Measurements from ENCODE around the gene DCTN1. TPM values are rescaled to one million over a fixed set of nuclear protein-coding genes. Genes with fewer than 3 reads are reported as not detected.
A peak's percentile ranks its signal among the peaks of the same experiment; 100 is the strongest.

Gene DCTN1
- total RNA-seq, 1 experiment from 2014 or later, result 172 TPM

GRCh38 chr2:74368499-74368898, 11.6 kb downstream of the DCTN1 start:
- Histone ChIP-seq H3K4me3 (ENCODE audit: low read depth, low read length, poor library complexity, severe bottlenecking) (no peak overlapping the region), H3K4me1 (ENCODE audit: insufficient read depth, low read length, poor library complexity, severe bottlenecking) (peaks cover 6% of the 10 kb centered on the region), H3K27me3 (replicated peaks; ENCODE audit: insufficient read depth, low read depth, low read length, poor library complexity) (no peaks in the 10 kb centered on the region), H3K36me3 (ENCODE audit: insufficient read depth, low read length, poor library complexity, severe bottlenecking) (peaks cover 64% of the 10 kb centered on the region), H3K27ac (ENCODE audit: low read depth, low read length, poor library complexity, severe bottlenecking) (no peak overlapping the region), H3K9me3 (ENCODE audit: low read depth, low read length, poor library complexity, severe bottlenecking) (no peaks in the 10 kb centered on the region)
- TF ChIP-seq EZH2 (IDR thresholded peaks at IDR 0.05; ENCODE audit: borderline replicate concordance, low read depth, low read length, poor library complexity, severe bottlenecking), result no peak
- TF ChIP-seq CTCF (conservative IDR thresholded peaks at IDR 0.05; ENCODE audit: low read depth, low read length), result no peak
- BruUV-seq (replicated peaks), result no TSS peak
- DNase-seq (ENCODE audit: low spot score), result no peak
- intact Hi-C loops (cut with micrococcal nuclease; ENCODE audit: unreplicated experiment), result no loop called here
- ChIA-PET POLR2A (ENCODE audit: low non-redundant PET) (no interaction called here), CTCF (no interaction called here)

GRCh38 chr2:74367789-74368188, 12.3 kb downstream of the DCTN1 start:
- Histone ChIP-seq H3K36me3 (ENCODE audit: insufficient read depth, low read length, poor library complexity, severe bottlenecking) (peaks cover 71% of the 10 kb centered on the region), H3K9me3 (ENCODE audit: low read depth, low read length, poor library complexity, severe bottlenecking) (no peaks in the 10 kb centered on the region), H3K27ac (ENCODE audit: low read depth, low read length, poor library complexity, severe bottlenecking) (no peak overlapping the region), H3K4me3 (ENCODE audit: low read depth, low read length, poor library complexity, severe bottlenecking) (no peak overlapping the region), H3K4me1 (ENCODE audit: insufficient read depth, low read length, poor library complexity, severe bottlenecking) (no peaks in the 10 kb centered on the region), H3K27me3 (replicated peaks; ENCODE audit: insufficient read depth, low read depth, low read length, poor library complexity) (no peaks in the 10 kb centered on the region)
- intact Hi-C loops (cut with micrococcal nuclease; ENCODE audit: unreplicated experiment), result no loop called here
- BruUV-seq (replicated peaks), result no TSS peak
- CTCF ChIA-PET, result no interaction called here
- DNase-seq (ENCODE audit: low spot score), result no peak
- POLR2A ChIA-PET (ENCODE audit: low non-redundant PET), result no interaction called here
- TF ChIP-seq EZH2 (IDR thresholded peaks at IDR 0.05; ENCODE audit: borderline replicate concordance, low read depth, low read length, poor library complexity, severe bottlenecking) (no peak), CTCF (conservative IDR thresholded peaks at IDR 0.05; ENCODE audit: low read depth, low read length) (no peak)

GRCh38 chr2:74366036-74366435, 14.1 kb downstream of the DCTN1 start:
- ChIA-PET CTCF (no interaction called here), POLR2A (ENCODE audit: low non-redundant PET) (no interaction called here)
- Histone ChIP-seq H3K27ac (ENCODE audit: low read depth, low read length, poor library complexity, severe bottlenecking) (no peak overlapping the region), H3K4me3 (ENCODE audit: low read depth, low read length, poor library complexity, severe bottlenecking) (no peak overlapping the region), H3K4me1 (ENCODE audit: insufficient read depth, low read length, poor library complexity, severe bottlenecking) (no peaks in the 10 kb centered on the region), H3K9me3 (ENCODE audit: low read depth, low read length, poor library complexity, severe bottlenecking) (no peaks in the 10 kb centered on the region), H3K27me3 (replicated peaks; ENCODE audit: insufficient read depth, low read depth, low read length, poor library complexity) (no peaks in the 10 kb centered on the region), H3K36me3 (ENCODE audit: insufficient read depth, low read length, poor library complexity, severe bottlenecking) (peaks cover 83% of the 10 kb centered on the region)
- intact Hi-C loops (cut with micrococcal nuclease; ENCODE audit: unreplicated experiment), result no loop called here
- DNase-seq (ENCODE audit: low spot score), result no peak
- BruUV-seq (replicated peaks), result TSS peak; percentile 59
- no peak for TF ChIP-seq CTCF (conservative IDR thresholded peaks at IDR 0.05; ENCODE audit: low read depth, low read length)
- TF ChIP-seq EZH2 (IDR thresholded peaks at IDR 0.05; ENCODE audit: borderline replicate concordance, low read depth, low read length, poor library complexity, severe bottlenecking), result no peak
